DND-41 (cell line): ENCODE results near the gene BRAT1.
"Not testable (repeated sequence)": the region's sequence is repeated elsewhere in the genome, so short reads cannot be mapped to it uniquely, and the experiment has no call there.

Source experiments
- CTCF ChIP-seq: IDR thresholded peaks from 2 replicates; pipeline ENCODE4 v1.5.1; 2012; ENCODE audit warnings: borderline replicate concordance, low read length, moderate library complexity, mild to moderate bottlenecking; ENCODE audit not compliant: poor library complexity, severe bottlenecking; ENCODE audit errors: extremely low read depth
- EZH2 ChIP-seq: IDR thresholded peaks from 3 replicates; pipeline ENCODE4 v1.6.1; 2012; ENCODE audit warnings: borderline replicate concordance, low read depth, mild to moderate bottlenecking, moderate library complexity, low read length, inconsistent platforms; ENCODE audit not compliant: severe bottlenecking

GRCh38 chr7:2532199-2532772 is 23.0 kb downstream of the BRAT1 start:
- not testable (repeated sequence) for TF ChIP-seq CTCF, EZH2
